Measurements from ENCODE around the gene CADM3.

The CADM3 gene

GRCh38 chr1:159170639-159171038 is 776 bp upstream of the CADM3 start:
- Histone ChIP-seq H3K9ac (ENCODE audit: low read length) (no peak overlapping the region), H3K36me3 (ENCODE audit: low read length) (no peaks in the 10 kb centered on the region), H3K27me3 (ENCODE audit: low read length) (no peaks in the 10 kb centered on the region), H3K9me2 (replicated peaks; ENCODE audit: insufficient read depth, low read length) (no peaks in the 10 kb centered on the region), H4K20me1 (ENCODE audit: low read depth, low read length) (no peaks in the 10 kb centered on the region), H3K9me3 (ENCODE audit: insufficient read depth, low read length) (no peaks in the 10 kb centered on the region), H2AFZ (ENCODE audit: low read depth, low read length, severe bottlenecking) (no peak overlapping the region), H3K79me2 (ENCODE audit: insufficient read depth, low read length) (no peaks in the 10 kb centered on the region), H3K27ac (ENCODE audit: low read depth, low read length) (no peak overlapping the region), H3K4me3 (ENCODE audit: insufficient read depth, low read length, poor library complexity, severe bottlenecking) (no peak overlapping the region), H3F3A (ENCODE audit: insufficient read depth) (no peaks in the 10 kb centered on the region), H3K4me2 (ENCODE audit: low read depth, low read length, poor library complexity, severe bottlenecking) (no peak overlapping the region)
- no peak for TF ChIP-seq EZH2phosphoT487 (conservative IDR thresholded peaks at IDR 0.05; ENCODE audit: low read length)
- no peak for TF ChIP-seq CTCF (IDR thresholded peaks at IDR 0.05; ENCODE audit: insufficient read depth, low read length, poor library complexity, severe bottlenecking)

- Histone ChIP-seq H3K4me3 (ENCODE audit: insufficient read depth, low read length, poor library complexity, severe bottlenecking) (no peak overlapping the region), H3F3A (ENCODE audit: insufficient read depth) (no peaks in the 10 kb centered on the region), H3K9me3 (ENCODE audit: insufficient read depth, low read length) (no peaks in the 10 kb centered on the region), H3K4me2 (ENCODE audit: low read depth, low read length, poor library complexity, severe bottlenecking) (no peak overlapping the region), H4K20me1 (ENCODE audit: low read depth, low read length) (no peaks in the 10 kb centered on the region), H3K79me2 (ENCODE audit: insufficient read depth, low read length) (no peaks in the 10 kb centered on the region), H3K9ac (ENCODE audit: low read length) (no peak overlapping the region), H3K27me3 (ENCODE audit: low read length) (no peaks in the 10 kb centered on the region), H3K27ac (ENCODE audit: low read depth, low read length) (no peak overlapping the region), H3K36me3 (ENCODE audit: low read length) (no peaks in the 10 kb centered on the region), H2AFZ (ENCODE audit: low read depth, low read length, severe bottlenecking) (no peak overlapping the region), H3K9me2 (replicated peaks; ENCODE audit: insufficient read depth, low read length) (no peaks in the 10 kb centered on the region)
- no peak for TF ChIP-seq CTCF (IDR thresholded peaks at IDR 0.05; ENCODE audit: insufficient read depth, low read length, poor library complexity, severe bottlenecking)
- TF ChIP-seq EZH2phosphoT487 (conservative IDR thresholded peaks at IDR 0.05; ENCODE audit: low read length): no peak
These were observed 480 bp downstream of the CADM3 start for GRCh38 chr1:159171688-159172501.

GRCh38 chr1:159172614-159173291 is 1.3 kb downstream of the CADM3 start:
- no peaks in the 10 kb centered on the region for H3K27me3 ChIP-seq (ENCODE audit: low read length)
- no peaks in the 10 kb centered on the region for H3K79me2 ChIP-seq (ENCODE audit: insufficient read depth, low read length)
- H3F3A ChIP-seq (ENCODE audit: insufficient read depth): no peaks in the 10 kb centered on the region
- H2AFZ ChIP-seq (ENCODE audit: low read depth, low read length, severe bottlenecking): no peak overlapping the region
- no peaks in the 10 kb centered on the region for H3K9me3 ChIP-seq (ENCODE audit: insufficient read depth, low read length)
- H3K9me2 ChIP-seq (replicated peaks; ENCODE audit: insufficient read depth, low read length): no peaks in the 10 kb centered on the region
- H4K20me1 ChIP-seq (ENCODE audit: low read depth, low read length): no peaks in the 10 kb centered on the region
- no peak overlapping the region for H3K27ac ChIP-seq (ENCODE audit: low read depth, low read length)
- no peak overlapping the region for H3K4me3 ChIP-seq (ENCODE audit: insufficient read depth, low read length, poor library complexity, severe bottlenecking)
- H3K36me3 ChIP-seq (ENCODE audit: low read length): no peaks in the 10 kb centered on the region
- no peak overlapping the region for H3K9ac ChIP-seq (ENCODE audit: low read length)
- TF ChIP-seq CTCF (IDR thresholded peaks at IDR 0.05; ENCODE audit: insufficient read depth, low read length, poor library complexity, severe bottlenecking) (no peak), EZH2phosphoT487 (conservative IDR thresholded peaks at IDR 0.05; ENCODE audit: low read length) (no peak)
- H3K4me2 ChIP-seq (ENCODE audit: low read depth, low read length, poor library complexity, severe bottlenecking): no peak overlapping the region
